ENCODE data around the gene TGFBR1.

DNA sequence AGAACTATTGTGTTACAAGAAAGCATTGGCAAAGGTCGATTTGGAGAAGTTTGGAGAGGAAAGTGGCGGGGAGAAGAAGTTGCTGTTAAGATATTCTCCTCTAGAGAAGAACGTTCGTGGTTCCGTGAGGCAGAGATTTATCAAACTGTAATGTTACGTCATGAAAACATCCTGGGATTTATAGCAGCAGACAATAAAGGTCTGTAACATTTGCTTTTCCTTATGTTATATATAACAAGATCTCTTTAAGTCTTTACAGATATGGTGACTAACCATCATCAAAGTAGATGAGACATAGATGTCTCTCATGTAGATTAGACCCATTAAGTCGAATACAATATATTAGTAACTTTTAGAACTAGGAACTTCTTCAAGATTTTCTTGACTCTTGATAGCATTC, 33.0 kb downstream of the TGFBR1 start:
- TF ChIP-seq, protein P1, sequence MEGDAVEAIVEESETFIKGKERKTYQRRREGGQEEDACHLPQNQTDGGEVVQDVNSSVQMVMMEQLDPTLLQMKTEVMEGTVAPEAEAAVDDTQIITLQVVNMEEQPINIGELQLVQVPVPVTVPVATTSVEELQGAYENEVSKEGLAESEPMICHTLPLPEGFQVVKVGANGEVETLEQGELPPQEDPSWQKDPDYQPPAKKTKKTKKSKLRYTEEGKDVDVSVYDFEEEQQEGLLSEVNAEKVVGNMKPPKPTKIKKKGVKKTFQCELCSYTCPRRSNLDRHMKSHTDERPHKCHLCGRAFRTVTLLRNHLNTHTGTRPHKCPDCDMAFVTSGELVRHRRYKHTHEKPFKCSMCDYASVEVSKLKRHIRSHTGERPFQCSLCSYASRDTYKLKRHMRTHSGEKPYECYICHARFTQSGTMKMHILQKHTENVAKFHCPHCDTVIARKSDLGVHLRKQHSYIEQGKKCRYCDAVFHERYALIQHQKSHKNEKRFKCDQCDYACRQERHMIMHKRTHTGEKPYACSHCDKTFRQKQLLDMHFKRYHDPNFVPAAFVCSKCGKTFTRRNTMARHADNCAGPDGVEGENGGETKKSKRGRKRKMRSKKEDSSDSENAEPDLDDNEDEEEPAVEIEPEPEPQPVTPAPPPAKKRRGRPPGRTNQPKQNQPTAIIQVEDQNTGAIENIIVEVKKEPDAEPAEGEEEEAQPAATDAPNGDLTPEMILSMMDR (conservative IDR thresholded peaks at IDR 0.05): no peak
- TF ChIP-seq ZFX (IDR thresholded peaks at IDR 0.05): no peak
